ENCODE data around the gene EP400.

Gene EP400

DNA sequence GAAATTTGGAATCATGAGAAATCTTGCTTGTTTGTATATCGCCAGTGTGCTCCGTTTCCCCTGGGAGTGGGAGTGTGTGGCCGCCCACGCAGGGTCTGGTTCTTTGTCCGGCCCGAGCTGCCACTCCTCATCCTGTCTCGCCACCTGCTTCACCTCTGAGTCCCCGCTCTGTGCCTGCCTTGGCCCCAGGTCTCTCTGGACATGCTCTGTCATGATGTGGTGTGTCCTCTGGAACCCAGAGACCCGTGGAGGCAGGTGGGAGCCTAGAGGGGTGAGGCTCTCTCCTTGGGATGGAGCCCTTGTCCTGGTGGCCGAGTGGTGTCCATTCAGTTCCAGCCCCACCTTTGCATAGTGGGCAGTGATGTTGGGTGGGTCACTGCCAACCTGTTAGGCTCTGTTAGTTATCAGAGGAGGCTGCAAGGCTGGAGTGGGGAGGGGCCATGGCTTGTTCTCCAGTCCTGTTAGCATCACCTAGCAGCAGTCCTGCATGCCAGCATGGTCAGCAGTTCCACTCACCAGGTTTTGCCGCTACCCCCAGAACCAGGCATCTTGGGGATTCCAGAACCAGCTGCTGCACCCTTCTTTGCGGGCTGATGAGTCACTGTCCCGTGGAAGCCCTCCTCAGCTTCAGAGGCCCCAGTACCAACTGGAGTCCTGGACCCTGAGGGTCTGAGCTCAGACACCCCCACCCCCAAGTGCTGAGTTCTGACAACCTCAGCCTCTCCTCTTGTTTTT, 76.5 kb downstream of the EP400 start:
- no peak overlapping the region for H3K4me3 ChIP-seq (ENCODE audit: low read length)
- no peaks in the 10 kb centered on the region for H3K4me1 ChIP-seq (ENCODE audit: control insufficient read depth, low read length)
- H3K36me3 ChIP-seq (ENCODE audit: control insufficient read depth, low read length): peaks cover 87% of the 10 kb centered on the region
- no peak overlapping the region for H3K27ac ChIP-seq (ENCODE audit: low read depth, low read length)
- H4K20me1 ChIP-seq (ENCODE audit: control insufficient read depth, insufficient read depth, low read depth, low read length): no peaks in the 10 kb centered on the region
- no peaks in the 10 kb centered on the region for H3F3A ChIP-seq (ENCODE audit: control insufficient read depth, insufficient read depth)
- no peaks in the 10 kb centered on the region for H3K79me2 ChIP-seq (ENCODE audit: control insufficient read depth, low read length)
- TF ChIP-seq, protein P1, sequence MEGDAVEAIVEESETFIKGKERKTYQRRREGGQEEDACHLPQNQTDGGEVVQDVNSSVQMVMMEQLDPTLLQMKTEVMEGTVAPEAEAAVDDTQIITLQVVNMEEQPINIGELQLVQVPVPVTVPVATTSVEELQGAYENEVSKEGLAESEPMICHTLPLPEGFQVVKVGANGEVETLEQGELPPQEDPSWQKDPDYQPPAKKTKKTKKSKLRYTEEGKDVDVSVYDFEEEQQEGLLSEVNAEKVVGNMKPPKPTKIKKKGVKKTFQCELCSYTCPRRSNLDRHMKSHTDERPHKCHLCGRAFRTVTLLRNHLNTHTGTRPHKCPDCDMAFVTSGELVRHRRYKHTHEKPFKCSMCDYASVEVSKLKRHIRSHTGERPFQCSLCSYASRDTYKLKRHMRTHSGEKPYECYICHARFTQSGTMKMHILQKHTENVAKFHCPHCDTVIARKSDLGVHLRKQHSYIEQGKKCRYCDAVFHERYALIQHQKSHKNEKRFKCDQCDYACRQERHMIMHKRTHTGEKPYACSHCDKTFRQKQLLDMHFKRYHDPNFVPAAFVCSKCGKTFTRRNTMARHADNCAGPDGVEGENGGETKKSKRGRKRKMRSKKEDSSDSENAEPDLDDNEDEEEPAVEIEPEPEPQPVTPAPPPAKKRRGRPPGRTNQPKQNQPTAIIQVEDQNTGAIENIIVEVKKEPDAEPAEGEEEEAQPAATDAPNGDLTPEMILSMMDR (IDR thresholded peaks at IDR 0.05; ENCODE audit: low read depth, low read length, poor library complexity, severe bottlenecking): no peak
- TF ChIP-seq EZH2phosphoT487 (IDR thresholded peaks at IDR 0.05; ENCODE audit: borderline replicate concordance, low read length): no peak
- no peaks in the 10 kb centered on the region for H3K27me3 ChIP-seq (ENCODE audit: control insufficient read depth, low read length)
- no peaks in the 10 kb centered on the region for H3K9me2 ChIP-seq (replicated peaks; ENCODE audit: control insufficient read depth, low read length)
- no peak overlapping the region for H3K4me2 ChIP-seq (ENCODE audit: low read length)
- H3K9me3 ChIP-seq (ENCODE audit: control insufficient read depth, insufficient read depth, low read length): no peaks in the 10 kb centered on the region

- no peak overlapping the region for H3K27ac ChIP-seq (ENCODE audit: low read depth, low read length)
- H3K4me2 ChIP-seq (ENCODE audit: low read length): no peak overlapping the region
- H3F3A ChIP-seq (ENCODE audit: control insufficient read depth, insufficient read depth): no peaks in the 10 kb centered on the region
- no peaks in the 10 kb centered on the region for H3K9me2 ChIP-seq (replicated peaks; ENCODE audit: control insufficient read depth, low read length)
- H3K9me3 ChIP-seq (ENCODE audit: control insufficient read depth, insufficient read depth, low read length): no peaks in the 10 kb centered on the region
- H3K4me1 ChIP-seq (ENCODE audit: control insufficient read depth, low read length): no peaks in the 10 kb centered on the region
- peaks cover 84% of the 10 kb centered on the region for H3K36me3 ChIP-seq (ENCODE audit: control insufficient read depth, low read length)
- no peak for TF ChIP-seq EZH2phosphoT487 (IDR thresholded peaks at IDR 0.05; ENCODE audit: borderline replicate concordance, low read length)
- TF ChIP-seq, protein P1 (IDR thresholded peaks at IDR 0.05; ENCODE audit: low read depth, low read length, poor library complexity, severe bottlenecking): no peak
- H3K4me3 ChIP-seq (ENCODE audit: low read length): no peak overlapping the region
- H3K27me3 ChIP-seq (ENCODE audit: control insufficient read depth, low read length): no peaks in the 10 kb centered on the region
- no peaks in the 10 kb centered on the region for H3K79me2 ChIP-seq (ENCODE audit: control insufficient read depth, low read length)
- H4K20me1 ChIP-seq (ENCODE audit: control insufficient read depth, insufficient read depth, low read depth, low read length): no peaks in the 10 kb centered on the region
These were observed 77.2 kb downstream of the EP400 start for GRCh38 chr12:132026796-132027500.

DNA sequence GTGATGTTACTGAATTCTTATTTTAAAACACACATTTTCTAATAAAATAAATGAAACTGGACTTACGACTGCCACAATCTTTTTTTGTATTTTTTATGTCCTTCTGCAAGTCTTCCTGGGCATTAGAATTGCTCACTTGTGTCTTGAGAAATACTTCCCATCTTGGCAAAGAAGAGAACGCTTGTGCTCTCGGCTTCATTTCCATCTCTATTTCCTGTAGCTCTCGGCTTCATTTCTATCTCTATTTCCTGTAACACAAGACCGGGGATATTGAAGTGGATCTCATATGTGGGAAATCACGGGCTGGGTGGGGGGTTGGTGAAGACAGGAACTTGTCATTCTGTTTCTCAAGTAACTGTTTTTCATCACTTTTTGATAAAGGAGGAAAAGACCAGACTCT, 77.9 kb downstream of the EP400 start:
- no peaks in the 10 kb centered on the region for H3F3A ChIP-seq (ENCODE audit: control insufficient read depth, insufficient read depth)
- H3K36me3 ChIP-seq (ENCODE audit: control insufficient read depth, low read length): peaks cover 82% of the 10 kb centered on the region
- no peaks in the 10 kb centered on the region for H3K4me1 ChIP-seq (ENCODE audit: control insufficient read depth, low read length)
- no peaks in the 10 kb centered on the region for H3K27me3 ChIP-seq (ENCODE audit: control insufficient read depth, low read length)
- H3K9me2 ChIP-seq (replicated peaks; ENCODE audit: control insufficient read depth, low read length): no peaks in the 10 kb centered on the region
- H3K79me2 ChIP-seq (ENCODE audit: control insufficient read depth, low read length): no peaks in the 10 kb centered on the region
- no peaks in the 10 kb centered on the region for H4K20me1 ChIP-seq (ENCODE audit: control insufficient read depth, insufficient read depth, low read depth, low read length)
- H3K4me3 ChIP-seq (ENCODE audit: low read length): no peak overlapping the region
- no peaks in the 10 kb centered on the region for H3K9me3 ChIP-seq (ENCODE audit: control insufficient read depth, insufficient read depth, low read length)
- H3K27ac ChIP-seq (ENCODE audit: low read depth, low read length): no peak overlapping the region
- H3K4me2 ChIP-seq (ENCODE audit: low read length): no peak overlapping the region
- no peak for TF ChIP-seq EZH2phosphoT487 (IDR thresholded peaks at IDR 0.05; ENCODE audit: borderline replicate concordance, low read length)

DNA sequence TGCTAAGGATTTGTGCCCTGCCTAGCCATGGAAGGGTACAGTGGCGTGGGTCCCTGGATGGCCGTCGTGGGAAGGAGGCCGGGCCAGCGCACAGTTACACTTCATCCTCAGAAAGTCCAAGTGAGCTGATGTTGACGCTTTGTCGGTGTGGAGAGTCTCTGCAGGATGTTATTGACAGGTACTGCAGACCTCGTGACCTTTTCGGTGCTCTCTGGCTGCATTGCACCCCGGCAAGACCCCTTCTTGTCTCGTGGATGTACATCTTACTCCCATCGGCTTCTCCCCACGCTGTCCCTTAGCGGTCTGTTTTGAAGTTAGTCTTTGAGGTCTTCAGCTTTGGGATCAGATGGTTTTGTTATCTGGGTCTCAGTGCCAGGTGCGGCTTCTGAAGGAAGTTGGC, 78.4 kb downstream of the EP400 start:
- no peaks in the 10 kb centered on the region for H3K9me3 ChIP-seq (ENCODE audit: control insufficient read depth, insufficient read depth, low read length)
- no peak overlapping the region for H3K4me2 ChIP-seq (ENCODE audit: low read length)
- no peaks in the 10 kb centered on the region for H3K79me2 ChIP-seq (ENCODE audit: control insufficient read depth, low read length)
- TF ChIP-seq, protein P1 (IDR thresholded peaks at IDR 0.05; ENCODE audit: low read depth, low read length, poor library complexity, severe bottlenecking): no peak
- TF ChIP-seq EZH2phosphoT487 (IDR thresholded peaks at IDR 0.05; ENCODE audit: borderline replicate concordance, low read length): no peak
- H3K4me3 ChIP-seq (ENCODE audit: low read length): no peak overlapping the region
- no peaks in the 10 kb centered on the region for H3K9me2 ChIP-seq (replicated peaks; ENCODE audit: control insufficient read depth, low read length)
- no peaks in the 10 kb centered on the region for H3K27me3 ChIP-seq (ENCODE audit: control insufficient read depth, low read length)
- no peaks in the 10 kb centered on the region for H3F3A ChIP-seq (ENCODE audit: control insufficient read depth, insufficient read depth)
- H3K4me1 ChIP-seq (ENCODE audit: control insufficient read depth, low read length): no peaks in the 10 kb centered on the region
- H4K20me1 ChIP-seq (ENCODE audit: control insufficient read depth, insufficient read depth, low read depth, low read length): no peaks in the 10 kb centered on the region
- H3K27ac ChIP-seq (ENCODE audit: low read depth, low read length): no peak overlapping the region
- peaks cover 84% of the 10 kb centered on the region for H3K36me3 ChIP-seq (ENCODE audit: control insufficient read depth, low read length)
